Left renal pelvis (tissue), 4 donors: ENCODE measurements around the gene IRF2BPL. TPM values are rescaled to one million over a fixed set of nuclear protein-coding genes. Genes with fewer than 3 reads are reported as not detected.
A peak's percentile ranks its signal among the peaks of the same experiment; 100 is the strongest.

ENCODE experiments used
- DNase-seq, 4 donors: peaks; one replicate each; pipeline ENCODE4 v3.0.0-alpha.2; 2013; ENCODE audit warnings: low read depth in 4 of 4, low spot score in 3 of 4
- polyA plus RNA-seq, 4 donors: library from polyadenylated mRNA; unstranded; fragments of 120-200 nt; gene quantifications; one replicate each; pipeline ENCODE4 v1.2.1, GENCODE V29; 2013; ENCODE audit not compliant: insufficient read length in 4 of 4

The IRF2BPL gene
- 100 to 1,000 TPM in 1 of 4 donors, 10 to 100 TPM in 3; 43.3 to 108 (median 49.6) TPM for polyA plus RNA-seq

DNA sequence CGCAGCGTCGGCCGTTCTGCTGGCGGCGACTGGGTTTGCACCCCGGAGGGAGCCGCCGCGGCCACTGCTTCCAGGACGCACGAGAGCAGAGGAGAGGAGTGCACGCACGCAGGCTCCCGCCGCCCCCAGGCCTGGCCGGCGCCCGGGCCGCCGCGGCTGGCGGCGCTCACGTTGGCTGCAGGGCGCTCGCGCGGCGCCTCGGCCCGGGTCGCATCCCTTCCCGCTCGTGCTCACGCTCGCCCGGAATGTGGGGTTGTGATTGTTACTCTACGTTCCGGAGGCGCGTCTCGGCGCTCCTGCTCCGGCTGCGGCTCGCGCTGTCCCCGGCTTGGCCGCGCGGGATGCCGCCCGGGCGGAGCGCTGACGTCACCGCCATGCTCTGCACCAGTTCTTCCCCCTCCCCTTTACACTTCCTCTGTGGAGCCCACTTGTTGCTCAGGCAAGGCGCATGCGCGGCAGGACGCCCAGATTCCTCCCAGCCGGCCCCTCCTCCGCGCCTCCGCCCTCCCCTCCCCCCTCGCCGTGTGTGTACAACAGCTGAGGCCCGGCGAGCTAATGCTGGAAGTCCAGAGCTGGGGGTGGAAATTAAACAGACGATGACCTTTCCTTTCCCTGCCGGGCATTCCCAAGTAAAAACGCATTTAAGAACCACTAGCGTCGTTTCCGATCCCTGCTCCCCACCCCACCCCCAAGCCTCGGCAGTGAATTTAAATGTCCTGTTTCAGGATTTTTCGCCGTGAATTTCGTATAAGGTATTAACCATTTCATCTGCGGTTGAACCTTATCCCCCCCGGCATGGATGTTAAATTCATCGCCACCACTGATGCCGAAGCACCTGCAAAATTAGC is at the start of gene IRF2BPL:
IRF2BPL (minus strand) TSS at position 325 of the 848 bp plus-strand sequence. CDS start 916 bp downstream, outside the sequence.
- peak; percentile 92 to 97 (median 96) for DNase-seq

DNA sequence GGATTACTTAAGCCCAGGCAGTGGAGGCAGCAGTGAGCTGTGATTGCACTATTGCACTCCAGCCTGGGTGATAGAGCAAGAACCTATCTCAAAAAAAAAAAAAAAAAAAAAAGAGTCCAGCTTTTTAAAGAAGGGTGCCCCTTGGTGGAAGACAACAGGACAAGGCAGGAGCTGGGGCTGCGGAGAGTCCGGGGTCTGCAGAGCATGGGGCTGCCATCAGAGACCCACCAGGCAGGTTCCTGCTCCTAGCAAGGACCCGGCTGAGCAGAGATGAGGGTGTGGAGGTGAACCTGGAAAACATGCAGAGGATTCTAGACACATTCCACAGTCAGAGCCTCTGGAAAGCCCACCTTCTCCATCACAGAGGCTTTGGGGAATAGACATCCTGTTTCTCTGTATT is 48.5 kb upstream of the IRF2BPL start:
- no peak for DNase-seq

DNA sequence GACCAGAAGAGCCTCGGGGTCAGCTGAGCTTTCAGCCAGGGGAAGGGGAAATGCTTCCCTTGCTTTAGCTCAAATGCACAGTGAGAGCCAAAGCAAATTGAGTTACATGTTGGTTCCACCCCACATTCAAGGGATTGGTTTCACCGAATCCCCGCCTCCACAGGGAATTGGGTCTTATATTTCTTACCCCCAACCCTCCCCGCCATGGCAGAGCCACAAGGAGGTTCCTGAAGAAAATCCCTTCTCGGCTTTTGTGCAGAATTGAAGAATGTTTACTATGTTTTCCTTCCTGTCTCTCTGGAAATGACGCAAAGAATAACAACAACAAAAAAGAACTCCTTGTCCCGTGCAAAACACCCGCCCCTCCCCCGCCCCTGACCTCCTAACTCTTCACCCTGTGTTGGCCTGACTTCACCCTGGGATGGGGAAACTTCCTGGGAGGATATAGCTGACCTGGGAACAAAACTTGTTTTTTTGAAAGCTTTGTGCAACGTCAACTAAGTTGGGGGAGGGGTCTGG is 47.7 kb upstream of the IRF2BPL start:
- DNase-seq = no peak

DNA sequence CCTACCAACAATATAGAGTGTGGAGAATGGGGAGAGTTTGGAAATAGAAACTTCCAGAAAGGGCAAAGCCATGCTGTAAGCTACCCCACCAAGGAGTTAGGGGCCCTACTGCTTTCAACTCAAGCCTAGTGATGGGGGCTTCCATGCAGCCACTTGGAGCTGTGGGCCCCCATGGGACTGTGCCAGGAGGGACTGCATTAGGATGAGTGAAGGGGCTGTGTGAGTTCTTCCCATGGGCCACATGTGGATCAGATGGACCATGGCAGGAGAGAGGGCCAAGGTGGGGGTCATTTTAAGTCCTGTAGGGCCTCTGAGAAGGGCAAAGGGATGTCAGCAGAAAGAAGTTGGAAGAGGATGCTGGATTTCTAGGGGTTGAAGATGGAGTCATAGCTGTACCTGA is 46.5 kb upstream of the IRF2BPL start:
- DNase-seq = no peak

DNA sequence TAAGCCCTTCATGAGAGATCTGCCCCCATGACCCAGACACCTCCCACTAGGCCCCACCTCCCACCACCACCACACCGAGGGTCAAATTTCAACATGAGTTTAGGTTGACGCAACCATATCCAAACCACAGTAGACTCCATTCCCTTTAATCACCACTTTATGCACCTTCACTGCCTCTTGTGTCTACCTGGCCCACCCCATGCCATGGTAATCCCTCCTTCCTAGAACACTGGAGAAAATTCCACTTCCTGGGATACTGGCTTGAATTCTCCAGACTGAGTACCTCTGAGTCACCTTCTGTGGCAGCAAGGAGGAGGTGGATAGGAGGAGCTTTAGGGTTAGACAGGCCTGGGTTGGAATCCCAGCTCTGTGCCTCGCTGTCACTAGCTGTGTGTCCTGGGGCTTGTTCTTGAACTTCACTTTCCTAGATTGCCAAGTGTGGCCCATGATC is 43.5 kb upstream of the IRF2BPL start:
- no peak for DNase-seq

DNA sequence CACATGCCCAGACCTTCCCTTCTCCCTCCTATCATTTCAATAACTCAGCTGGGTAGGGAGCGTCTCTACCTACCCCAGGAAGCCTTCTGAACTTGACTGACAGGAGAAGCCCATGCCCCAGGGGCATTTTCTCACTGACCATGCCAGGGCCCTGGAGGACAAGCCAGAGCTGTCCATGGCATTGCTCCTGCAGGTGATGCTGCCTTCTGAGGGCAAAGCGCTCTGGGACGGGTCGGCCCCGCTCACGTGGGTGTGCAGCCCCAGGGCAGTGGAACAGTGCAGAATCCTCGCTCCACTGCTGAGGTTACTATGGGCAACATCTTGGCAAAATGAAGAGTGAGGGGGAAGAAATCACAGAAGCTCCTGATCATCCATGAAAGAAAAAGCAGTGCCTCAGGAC is 41.0 kb upstream of the IRF2BPL start:
- no peak for DNase-seq

DNA sequence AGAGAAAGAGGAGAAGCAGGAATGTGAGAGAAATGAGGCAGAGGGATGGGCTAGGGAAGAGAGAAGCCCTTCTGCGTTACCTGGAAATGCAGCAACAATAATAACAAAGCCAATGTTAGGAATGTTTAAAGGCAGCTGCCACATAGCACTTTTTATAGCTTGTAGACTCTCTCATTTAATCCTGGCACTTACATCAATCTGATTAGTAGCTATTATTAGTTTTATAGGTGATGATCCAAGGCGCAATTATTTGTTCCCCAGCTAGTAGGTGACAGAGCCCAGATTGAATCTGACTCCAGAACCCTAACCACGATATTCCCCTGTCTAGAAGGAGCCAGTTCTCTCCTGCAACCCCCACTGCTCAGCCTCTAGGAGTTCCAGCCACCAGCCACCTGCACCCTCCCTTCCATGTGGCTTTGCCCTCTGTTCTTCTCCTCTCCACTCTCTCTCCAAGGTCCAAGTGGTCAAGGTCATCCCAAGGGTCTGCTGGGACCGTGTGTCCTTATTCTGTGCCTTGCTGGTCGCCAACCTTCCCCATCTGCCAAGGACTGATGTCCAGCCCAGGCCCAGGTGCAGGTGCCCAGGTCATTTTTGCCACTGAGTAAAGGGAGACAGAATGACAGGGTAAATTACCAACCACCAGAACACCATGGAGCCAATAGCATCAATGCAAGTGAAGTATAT is 40.2 kb upstream of the IRF2BPL start:
- DNase-seq = no peak

DNA sequence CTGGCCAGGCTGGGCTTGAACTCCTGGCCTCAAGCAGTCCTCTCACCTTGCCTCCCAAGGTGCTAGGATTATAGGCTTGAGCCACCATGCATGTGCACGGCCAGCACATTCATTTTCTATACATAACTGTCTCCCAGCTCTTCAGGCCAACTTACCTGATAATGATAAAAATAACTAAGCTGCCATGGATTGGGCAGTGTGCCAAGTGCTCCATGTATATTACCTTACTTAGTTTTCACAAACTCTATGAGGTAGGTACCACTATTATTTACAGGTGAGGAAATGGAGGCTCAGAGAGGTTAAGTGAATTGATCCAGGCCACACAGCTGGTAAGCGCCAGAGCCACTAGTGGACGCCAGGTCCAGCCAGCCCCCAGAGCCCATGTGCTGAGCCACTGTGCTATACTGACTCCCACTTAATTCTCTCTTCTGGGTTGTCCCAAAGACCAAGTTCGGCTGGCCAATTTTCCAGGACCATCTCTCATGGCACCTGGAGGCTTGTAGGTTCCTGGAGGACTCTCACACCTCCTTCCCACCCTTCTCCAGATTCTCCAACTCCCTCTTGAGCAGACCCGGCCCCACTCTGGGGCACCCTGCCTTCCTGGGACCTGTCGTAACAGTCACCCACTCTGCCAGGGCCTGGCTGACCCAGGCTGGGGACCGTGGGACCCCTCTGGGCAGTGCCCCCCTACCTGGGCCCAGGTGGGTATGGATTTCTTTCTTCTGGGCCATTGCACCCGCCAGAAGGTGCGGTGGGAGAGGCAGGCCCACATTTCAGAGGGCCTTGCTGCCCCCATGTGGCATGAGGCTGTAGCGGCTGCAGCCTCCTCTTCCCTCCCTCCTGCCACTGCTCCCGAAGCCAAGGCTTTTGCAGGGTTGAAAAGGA is 39.4 kb upstream of the IRF2BPL start:
- DNase-seq = no peak

DNA sequence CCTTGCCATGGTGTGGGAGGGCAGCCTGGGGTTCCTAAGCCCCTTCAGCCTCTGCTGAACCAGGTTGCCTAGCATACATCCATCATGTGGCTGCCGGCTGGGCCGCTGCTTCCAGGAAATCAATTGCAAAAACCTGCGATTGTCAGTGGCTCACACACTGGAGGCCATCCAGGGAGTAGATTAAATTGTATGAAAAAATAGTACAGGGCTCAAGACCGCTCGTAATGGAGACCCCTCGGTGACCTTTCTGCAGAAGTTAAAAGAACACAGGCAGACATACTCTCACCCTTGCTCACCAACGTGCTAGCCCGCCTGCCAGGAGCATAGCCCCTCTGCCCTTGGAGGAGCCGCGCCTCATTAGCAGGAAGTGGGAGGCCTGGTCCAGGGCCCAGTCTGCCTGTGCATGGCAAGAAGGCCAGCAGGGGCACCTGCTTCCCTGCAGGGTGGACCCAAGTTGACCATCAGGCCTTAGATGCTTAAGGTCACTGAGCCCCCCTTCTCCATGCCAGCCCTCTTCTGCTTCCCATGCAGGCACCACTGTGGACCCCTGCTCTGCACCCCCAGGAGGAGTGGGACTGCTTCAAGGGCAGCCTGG is 38.2 kb upstream of the IRF2BPL start:
- no peak for DNase-seq

DNA sequence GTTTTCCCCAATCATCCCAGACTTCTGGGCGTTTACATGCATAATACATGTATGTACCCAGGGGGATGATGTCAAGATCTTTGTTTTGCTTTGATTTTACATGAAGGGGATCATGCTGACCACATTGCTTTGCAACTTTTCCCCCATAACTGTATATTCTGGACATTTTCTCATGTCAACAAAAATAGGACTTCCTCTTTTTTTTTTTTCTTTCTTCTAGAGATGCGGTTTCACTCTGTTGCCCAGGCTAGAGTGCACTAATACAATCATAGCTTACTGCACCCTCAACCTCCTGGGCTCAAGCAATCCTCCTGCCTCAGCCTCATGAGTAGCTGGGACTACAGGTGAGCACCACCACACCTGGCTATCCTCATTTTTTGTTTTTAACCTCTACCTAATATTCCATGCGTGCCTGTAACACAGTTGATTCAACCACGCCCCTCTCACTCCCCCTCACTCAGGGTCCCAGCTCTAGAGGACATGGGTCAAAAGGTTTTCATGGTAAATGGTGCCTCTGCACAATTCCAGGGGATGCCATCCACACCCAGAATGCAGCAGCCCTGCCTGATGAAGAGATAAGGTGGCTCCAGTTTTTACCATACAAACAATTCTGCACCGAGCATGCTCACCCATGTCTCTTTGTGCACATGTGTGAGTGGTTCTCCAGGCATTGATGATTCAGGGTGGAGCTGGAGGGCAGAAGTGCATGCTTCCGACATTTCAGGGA is 37.5 kb upstream of the IRF2BPL start:
- no peak for DNase-seq

DNA sequence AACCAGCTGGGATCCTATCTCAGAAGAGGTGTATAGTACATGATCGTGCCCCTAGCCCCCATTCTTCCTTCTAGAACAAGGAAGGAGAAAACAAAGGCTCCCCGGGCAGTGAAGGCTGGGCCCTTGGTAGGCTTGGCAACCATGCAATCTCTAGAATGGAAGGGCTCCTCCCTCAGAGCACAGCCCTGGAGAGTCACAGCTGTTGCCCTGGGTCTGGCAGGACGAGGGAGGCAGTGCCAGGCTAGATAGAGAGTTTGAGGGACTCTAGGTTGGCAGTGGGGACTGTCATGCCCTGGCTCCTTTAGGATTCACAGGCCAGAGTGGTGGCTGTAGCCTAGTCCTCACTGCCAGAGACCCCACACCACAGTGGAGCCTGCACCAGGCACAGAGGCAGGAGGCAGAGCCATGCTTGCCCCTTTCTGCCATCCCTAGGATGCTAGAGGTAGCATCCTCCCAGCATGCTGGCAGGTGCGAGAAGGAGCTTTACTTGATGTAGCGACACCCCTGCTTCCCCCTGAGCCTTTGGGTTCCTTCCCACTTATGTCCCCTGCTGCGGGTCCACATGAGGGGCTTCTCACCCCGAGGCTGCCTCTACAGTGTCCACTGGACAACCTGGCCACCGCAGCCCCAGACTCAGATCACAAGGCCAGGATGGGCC is 36.1 kb upstream of the IRF2BPL start:
- no peak for DNase-seq

DNA sequence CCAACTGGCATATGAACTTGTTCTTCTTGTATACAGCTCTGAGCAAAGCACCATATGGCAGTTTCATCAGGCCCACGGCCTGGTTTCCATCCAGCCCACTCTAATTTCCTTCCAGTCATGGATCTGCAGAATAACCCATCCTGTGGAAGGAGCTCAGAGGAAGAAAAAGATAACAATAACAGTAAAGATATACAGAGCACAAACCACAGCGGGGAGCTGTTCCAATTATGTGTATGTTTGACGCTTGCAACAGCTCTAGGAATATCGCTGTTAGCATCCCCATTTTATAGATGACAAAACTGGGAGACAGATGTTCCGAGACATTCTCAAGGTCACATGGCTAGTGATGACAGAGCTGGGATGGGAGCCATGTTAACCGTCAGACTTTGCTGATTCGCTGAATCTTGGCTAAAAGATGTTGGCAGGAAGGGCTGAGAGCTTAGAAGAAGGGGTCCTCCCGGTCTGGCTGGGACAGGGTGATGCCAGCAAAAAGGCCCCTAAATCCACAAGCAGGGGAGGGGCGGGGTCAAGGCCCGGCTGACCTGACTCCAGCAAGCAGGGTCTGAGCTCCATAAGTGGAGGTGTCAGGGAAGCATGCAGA is 35.2 kb upstream of the IRF2BPL start:
- DNase-seq = no peak

DNA sequence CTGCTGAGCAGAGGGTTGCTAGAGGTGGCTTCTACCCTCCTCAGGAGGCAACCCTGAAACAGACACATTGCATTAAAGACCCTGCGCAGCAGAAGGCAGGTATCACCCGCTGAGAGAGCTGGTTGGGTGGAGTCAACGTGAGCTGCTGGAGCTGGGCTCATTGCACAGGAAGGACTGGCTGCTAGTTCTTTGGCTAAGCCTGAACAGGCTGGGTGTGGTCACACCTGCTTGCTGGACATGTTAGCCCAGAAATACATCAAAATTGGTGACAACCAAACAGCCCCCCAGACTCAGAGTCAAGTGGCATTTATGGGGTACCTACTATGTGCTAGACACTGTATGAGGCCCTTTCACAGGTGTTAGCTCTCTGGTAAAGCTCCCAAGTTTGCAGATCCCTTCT is 33.8 kb upstream of the IRF2BPL start:
- DNase-seq = no peak

DNA sequence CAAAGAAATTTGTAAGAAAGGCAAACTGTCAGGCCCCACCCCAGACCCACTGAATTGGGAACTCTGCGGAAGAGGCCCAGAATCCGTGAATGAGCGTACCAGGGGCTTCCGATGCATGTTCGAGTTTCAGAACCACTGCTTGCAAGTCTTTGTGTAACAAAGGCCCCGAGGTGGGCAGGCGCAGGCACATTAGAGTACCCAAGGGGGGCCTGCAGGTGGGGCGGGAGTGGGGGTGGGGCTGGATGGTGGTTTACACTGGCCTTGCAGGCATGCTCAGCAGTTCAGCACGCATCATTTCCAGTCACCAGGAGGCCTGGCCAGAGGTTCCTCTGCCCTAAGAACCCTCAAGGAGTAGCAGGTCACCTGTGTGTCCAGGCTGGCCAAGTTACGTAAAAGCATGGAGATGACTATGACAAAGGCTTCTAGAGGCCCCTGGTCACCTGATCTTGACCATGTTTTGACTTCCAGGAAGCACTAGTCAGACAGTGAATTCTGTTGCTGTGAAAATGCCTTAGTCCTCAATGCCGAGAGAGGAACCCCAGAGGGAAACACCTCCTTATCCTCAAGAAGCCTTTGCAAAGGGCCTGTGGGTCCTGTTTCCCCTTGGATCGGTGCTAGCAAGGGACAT is 33.2 kb upstream of the IRF2BPL start:
- DNase-seq = no peak

DNA sequence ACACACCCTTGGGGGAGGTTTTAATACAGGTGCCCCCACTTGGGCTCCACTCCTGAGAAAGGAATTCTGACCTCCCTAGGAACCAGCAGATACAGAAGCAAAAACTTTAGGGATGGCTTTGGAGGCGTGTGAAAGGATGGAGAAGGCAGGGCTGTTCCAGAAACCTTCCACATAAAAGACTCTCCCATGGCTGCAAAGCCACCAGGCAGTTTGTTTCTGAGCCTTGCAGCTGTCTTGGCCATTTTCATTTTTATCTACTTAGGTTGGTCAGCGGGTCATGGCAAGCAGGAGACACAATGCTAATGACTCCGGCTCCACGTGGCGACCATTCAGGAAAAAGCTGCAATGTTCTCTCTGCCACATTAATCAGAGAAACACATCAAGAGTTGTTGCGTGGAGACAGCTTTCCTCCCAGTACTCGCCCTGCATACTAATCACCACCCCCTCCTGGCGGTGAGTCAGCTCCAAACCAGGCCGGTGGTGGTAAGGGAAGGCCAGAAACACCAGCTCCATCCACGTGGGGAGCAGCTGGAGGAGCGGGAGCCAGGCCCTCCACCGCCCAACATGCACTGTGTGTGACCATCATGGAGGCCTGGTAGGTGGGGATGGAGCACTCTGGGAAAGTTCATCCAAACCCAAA is 30.9 kb upstream of the IRF2BPL start:
- no peak for DNase-seq

DNA sequence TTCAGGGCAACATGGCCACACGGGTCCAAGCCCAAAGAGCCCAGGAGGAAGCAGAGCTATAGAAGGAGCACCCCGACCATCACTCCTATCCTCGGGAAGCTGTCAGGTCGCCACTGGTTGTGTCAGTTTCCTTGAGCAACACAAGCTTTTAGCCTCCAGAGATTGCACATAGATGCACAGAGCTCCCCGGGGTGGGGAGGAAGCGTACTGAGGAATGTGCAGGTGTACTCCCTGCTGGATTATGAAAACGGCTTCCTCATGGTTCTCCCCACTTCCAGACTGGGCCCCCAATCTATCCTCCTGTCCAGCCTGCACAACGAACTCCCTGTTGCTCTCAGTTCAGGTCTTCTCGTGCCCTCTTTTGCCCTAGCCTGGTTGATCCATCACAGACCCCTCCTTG is 30.3 kb upstream of the IRF2BPL start:
- DNase-seq = no peak

DNA sequence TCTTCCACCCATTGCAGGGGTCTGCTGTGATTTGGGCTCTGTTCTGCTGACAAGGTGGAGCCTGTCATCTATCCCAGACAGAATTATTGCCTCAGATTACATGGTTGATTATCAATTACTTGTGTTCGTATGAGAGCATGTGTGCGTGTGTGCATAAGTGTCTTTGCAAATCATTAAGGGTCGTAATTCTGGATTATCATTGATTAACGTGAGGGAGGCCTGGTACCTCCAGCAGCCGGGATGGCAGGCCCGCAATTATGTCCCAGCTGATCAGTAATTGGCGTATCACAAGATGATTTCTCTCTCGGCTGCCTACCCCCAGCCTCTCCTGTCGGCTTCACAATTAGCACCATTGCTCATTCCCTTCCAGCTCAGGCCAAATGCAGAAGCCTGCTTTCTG is 29.6 kb upstream of the IRF2BPL start:
- no peak for DNase-seq

DNA sequence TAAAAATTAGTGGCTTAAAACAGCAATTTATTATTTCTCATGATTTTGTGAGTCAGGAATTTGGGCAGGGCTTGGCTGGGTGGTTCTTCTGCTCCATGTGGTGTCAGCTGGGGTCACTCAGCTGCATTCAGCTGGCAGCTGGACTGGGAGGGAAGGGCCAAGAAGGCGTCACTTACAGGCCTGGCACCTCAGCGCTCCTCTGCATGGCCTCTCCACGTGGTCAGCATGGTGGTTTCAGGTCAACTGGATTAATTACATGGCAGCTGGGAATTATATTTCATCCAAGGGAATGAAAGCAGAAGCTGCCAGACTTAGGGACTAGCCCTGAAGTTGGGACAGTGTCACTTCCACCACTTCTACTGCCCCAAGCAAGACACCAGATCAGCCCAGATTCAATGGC is 27.5 kb upstream of the IRF2BPL start:
- DNase-seq = no peak
